AG20443 (cell line): Measurements from ENCODE around the gene CES3.

Source experiments
- DNase-seq: peaks from one replicate; pipeline ENCODE4 v3.0.0; 2012; ENCODE audit warnings: low spot score, mixed read lengths

CES3 gene

GRCh38 chr16:67006930-67007658, 46.0 kb downstream of the CES3 start:
- DNase-seq = no peak

GRCh38 chr16:67009158-67009557, 48.1 kb downstream of the CES3 start:
- no peak for DNase-seq

- no peak for DNase-seq
These were observed 50.2 kb downstream of the CES3 start for GRCh38 chr16:67011274-67011673.

- no peak for DNase-seq
These were observed 52.3 kb downstream of the CES3 start for GRCh38 chr16:67013233-67013822.

- DNase-seq = peak; percentile 79
These were observed 53.0 kb downstream of the CES3 start for GRCh38 chr16:67013823-67014633.

- DNase-seq = no peak
These were observed 53.7 kb downstream of the CES3 start for GRCh38 chr16:67014634-67015312.

GRCh38 chr16:67015313-67015731, 54.3 kb downstream of the CES3 start:
- DNase-seq = no peak

GRCh38 chr16:67016143-67016542, 55.1 kb downstream of the CES3 start:
- DNase-seq = no peak

GRCh38 chr16:67016681-67017420, 55.8 kb downstream of the CES3 start:
- no peak for DNase-seq

GRCh38 chr16:67017421-67017750, 56.3 kb downstream of the CES3 start:
- DNase-seq = no peak

GRCh38 chr16:67017810-67018488, 56.9 kb downstream of the CES3 start:
- peak; percentile 86 for DNase-seq

GRCh38 chr16:67019171-67019570, 58.1 kb downstream of the CES3 start:
- no peak for DNase-seq

- DNase-seq = no peak
These were observed 60.3 kb downstream of the CES3 start for GRCh38 chr16:67021321-67021720.

- peak; percentile 56 for DNase-seq
These were observed 61.6 kb downstream of the CES3 start for GRCh38 chr16:67022531-67023214.

GRCh38 chr16:67023689-67024088, 62.6 kb downstream of the CES3 start:
- DNase-seq = no peak
